Retinal pigment epithelial cell (primary cell): ENCODE measurements around the gene CEBPG.

ENCODE experiments used
- DNase-seq: peaks from one replicate; pipeline ENCODE4 v3.0.0-alpha.2; 2010; ENCODE audit warnings: low read depth
- H3K4me3 ChIP-seq: 2 replicates; pipeline ENCODE4 v1.5.1; 2011; ENCODE audit warnings: mild to moderate bottlenecking, low read length, control low read depth, moderate library complexity
- CTCF ChIP-seq: conservative IDR thresholded peaks from 2 replicates; pipeline ENCODE4 v1.5.1; 2011; ENCODE audit warnings: low read depth, low read length, control low read depth, inconsistent platforms

The CEBPG gene

GRCh38 chr19:33344573-33344925 is 29.0 kb upstream of the CEBPG start:
- DNase-seq: no peak
- H3K4me3 ChIP-seq: no peak overlapping the region
- TF ChIP-seq CTCF: no peak

- DNase-seq: no peak
- H3K4me3 ChIP-seq: no peak overlapping the region
- no peak for TF ChIP-seq CTCF
These were observed 28.3 kb upstream of the CEBPG start for GRCh38 chr19:33345163-33345562.

- no peak for DNase-seq
- H3K4me3 ChIP-seq: no peak overlapping the region
- TF ChIP-seq CTCF: no peak
These were observed 26.8 kb upstream of the CEBPG start for GRCh38 chr19:33346665-33347064.

GRCh38 chr19:33347300-33347699 is 26.2 kb upstream of the CEBPG start:
- no peak for DNase-seq
- TF ChIP-seq CTCF: no peak
- H3K4me3 ChIP-seq: no peak overlapping the region

GRCh38 chr19:33348301-33349010 is 25.1 kb upstream of the CEBPG start:
- DNase-seq: no peak
- TF ChIP-seq CTCF: no peak
- H3K4me3 ChIP-seq: no peak overlapping the region

GRCh38 chr19:33349319-33350289 is 23.9 kb upstream of the CEBPG start:
- no peak for DNase-seq
- no peak for TF ChIP-seq CTCF
- no peak overlapping the region for H3K4me3 ChIP-seq
